VCaP (cell line): ENCODE results near the gene KCNMA1.

Experiments
- H3K27ac ChIP-seq: fragments of 450-650 bp; 2 replicates; pipeline ENCODE4 v1.5.1; 2017
- CTCF ChIP-seq: fragments of 450-650 bp; conservative IDR thresholded peaks from 2 replicates; pipeline ENCODE4 v1.5.1; 2017; ENCODE audit warnings: mild to moderate bottlenecking, moderate library complexity

Gene KCNMA1

GRCh38 chr10:77410523-77410922, 227.1 kb downstream of the KCNMA1 start:
- no peak overlapping the region for H3K27ac ChIP-seq
- TF ChIP-seq CTCF = no peak

GRCh38 chr10:77409697-77410471, 227.7 kb downstream of the KCNMA1 start:
- peak overlapping the region; percentile 22; the same call in 1 of the 2 replicates for H3K27ac ChIP-seq
- no peak for TF ChIP-seq CTCF

- no peak for TF ChIP-seq CTCF
- H3K27ac ChIP-seq = no peak overlapping the region
Observed at GRCh38 chr10:77408259-77408658, 229.3 kb downstream of the KCNMA1 start.

- TF ChIP-seq CTCF = no peak
- no peak overlapping the region for H3K27ac ChIP-seq
Observed at GRCh38 chr10:77406764-77407430, 230.7 kb downstream of the KCNMA1 start.

- no peak for TF ChIP-seq CTCF
- H3K27ac ChIP-seq = no peak overlapping the region
Observed at GRCh38 chr10:77405771-77406241, 231.8 kb downstream of the KCNMA1 start.

GRCh38 chr10:77404810-77405209, 232.8 kb downstream of the KCNMA1 start:
- no peak for TF ChIP-seq CTCF
- H3K27ac ChIP-seq = no peak overlapping the region

GRCh38 chr10:77403761-77404160, 233.8 kb downstream of the KCNMA1 start:
- H3K27ac ChIP-seq = no peak overlapping the region
- no peak for TF ChIP-seq CTCF
